SK-N-SH (cell line): ENCODE data around the gene ARL8A.

ENCODE experiments used
- EP300 ChIP-seq, 2 experiments: IDR thresholded peaks; 2 replicates each; pipeline versions ENCODE4 v1.4.0 to v1.6.1; 2012; ENCODE audit warnings: borderline replicate concordance in 1 of 2, low read depth in 1 of 2, low read length in 1 of 2
- EZH2phosphoT487 ChIP-seq: fragments of 200-600 bp; sonication (generic); IDR thresholded peaks from 2 replicates; pipeline ENCODE4 v1.6.1; 2017; ENCODE audit warnings: low read depth, mixed run types, mild to moderate bottlenecking, antibody characterized with exemption, moderate library complexity, borderline replicate concordance
- REST ChIP-seq: IDR thresholded peaks from 2 replicates; pipeline ENCODE4 v1.6.1; 2012; ENCODE audit warnings: mild to moderate bottlenecking, low read depth, low read length, moderate library complexity
- SMC3 ChIP-seq: IDR thresholded peaks from 2 replicates; pipeline ENCODE4 v1.6.1; 2012; ENCODE audit warnings: low read depth, low read length, improper control_type of control experiment
- TAF1 ChIP-seq: IDR thresholded peaks from 2 replicates; pipeline ENCODE4 v1.6.1; 2012; ENCODE audit warnings: low read depth, mild to moderate bottlenecking, low read length, moderate library complexity, borderline replicate concordance
- TEAD4 ChIP-seq: IDR thresholded peaks from 2 replicates; pipeline ENCODE4 v1.4.0; 2012; ENCODE audit warnings: mild to moderate bottlenecking, borderline replicate concordance; ENCODE audit not compliant: insufficient read depth
- TF ChIP-seq, protein P1 (sequence below): fragments of 200-600 bp; sonication (generic); IDR thresholded peaks from 2 replicates; pipeline ENCODE4 v1.6.1; 2017; ENCODE audit warnings: antibody characterized with exemption, mild to moderate bottlenecking, moderate library complexity
- TF ChIP-seq, protein P2 (sequence below): fragments of 150-350 bp; IDR thresholded peaks from 2 replicates; pipeline ENCODE4 v1.6.1; 2017; ENCODE audit warnings: antibody characterized with exemption, low read length, low read depth, borderline replicate concordance

DNA sequence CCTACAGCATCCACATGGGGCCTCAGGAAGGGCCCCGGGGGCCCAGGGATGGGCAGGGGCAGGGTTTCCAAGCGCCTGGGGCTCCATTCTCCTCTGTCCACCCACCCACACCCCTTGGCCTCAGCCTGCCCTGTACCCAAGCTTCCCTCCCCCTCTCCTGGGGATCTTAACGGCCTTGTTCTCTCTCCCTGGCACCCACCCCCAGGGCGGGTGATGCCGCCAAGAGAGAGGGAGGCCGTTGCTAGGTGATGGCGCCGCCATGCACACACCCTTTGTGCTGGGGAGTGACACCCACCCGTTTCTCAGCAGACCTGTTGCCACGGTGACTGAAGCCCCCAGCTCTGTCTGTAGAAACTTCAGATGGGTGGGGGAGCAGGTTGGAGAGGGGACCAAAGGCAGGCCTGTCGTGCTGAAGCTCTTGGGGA lies 14.2 kb downstream of the ARL8A start:
- TF ChIP-seq, protein P1, sequence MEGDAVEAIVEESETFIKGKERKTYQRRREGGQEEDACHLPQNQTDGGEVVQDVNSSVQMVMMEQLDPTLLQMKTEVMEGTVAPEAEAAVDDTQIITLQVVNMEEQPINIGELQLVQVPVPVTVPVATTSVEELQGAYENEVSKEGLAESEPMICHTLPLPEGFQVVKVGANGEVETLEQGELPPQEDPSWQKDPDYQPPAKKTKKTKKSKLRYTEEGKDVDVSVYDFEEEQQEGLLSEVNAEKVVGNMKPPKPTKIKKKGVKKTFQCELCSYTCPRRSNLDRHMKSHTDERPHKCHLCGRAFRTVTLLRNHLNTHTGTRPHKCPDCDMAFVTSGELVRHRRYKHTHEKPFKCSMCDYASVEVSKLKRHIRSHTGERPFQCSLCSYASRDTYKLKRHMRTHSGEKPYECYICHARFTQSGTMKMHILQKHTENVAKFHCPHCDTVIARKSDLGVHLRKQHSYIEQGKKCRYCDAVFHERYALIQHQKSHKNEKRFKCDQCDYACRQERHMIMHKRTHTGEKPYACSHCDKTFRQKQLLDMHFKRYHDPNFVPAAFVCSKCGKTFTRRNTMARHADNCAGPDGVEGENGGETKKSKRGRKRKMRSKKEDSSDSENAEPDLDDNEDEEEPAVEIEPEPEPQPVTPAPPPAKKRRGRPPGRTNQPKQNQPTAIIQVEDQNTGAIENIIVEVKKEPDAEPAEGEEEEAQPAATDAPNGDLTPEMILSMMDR, result no peak
- TF ChIP-seq TAF1, result no peak
- no peak for TF ChIP-seq SMC3
- TF ChIP-seq EP300 (IDR thresholded peaks at IDR 0.05; ENCODE audit: borderline replicate concordance in 1 of 2, low read depth in 1 of 2, low read length in 1 of 2), result no peak
- no peak for TF ChIP-seq EZH2phosphoT487
- TF ChIP-seq, protein P2, sequence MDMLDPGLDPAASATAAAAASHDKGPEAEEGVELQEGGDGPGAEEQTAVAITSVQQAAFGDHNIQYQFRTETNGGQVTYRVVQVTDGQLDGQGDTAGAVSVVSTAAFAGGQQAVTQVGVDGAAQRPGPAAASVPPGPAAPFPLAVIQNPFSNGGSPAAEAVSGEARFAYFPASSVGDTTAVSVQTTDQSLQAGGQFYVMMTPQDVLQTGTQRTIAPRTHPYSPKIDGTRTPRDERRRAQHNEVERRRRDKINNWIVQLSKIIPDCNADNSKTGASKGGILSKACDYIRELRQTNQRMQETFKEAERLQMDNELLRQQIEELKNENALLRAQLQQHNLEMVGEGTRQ, result no peak
- TF ChIP-seq REST, result no peak
- TF ChIP-seq TEAD4, result no peak
